Right lobe of liver (tissue), 4 donors: ENCODE results near the gene DIDO1.

ENCODE experiments used
- CTCF ChIP-seq, 4 donors: fragments of 200-600 bp in 3 of 4; fragments of 450-650 bp in 1 of 4; IDR thresholded peaks; one replicate each; pipeline versions ENCODE4 v1.5.1 to v1.8.0; 2016 to 2022; ENCODE audit warnings: antibody characterized with exemption in 4 of 4, mild to moderate bottlenecking in 2 of 4
- POLR2A ChIP-seq: fragments of 450-650 bp; IDR thresholded peaks from one replicate; pipeline ENCODE4 v1.6.1; 2017; ENCODE audit warnings: antibody characterized with exemption, mild to moderate bottlenecking
- donor health status: DM: no; HTN: no; CAD: no.
- donor health status: DM: no; HTN: no; CAD: no.
- donor health status: DM: no; HTN: yes; CAD: no.

GRCh38 chr20:62969939-62970306, 43.6 kb upstream of the DIDO1 start:
- no peak for TF ChIP-seq POLR2A
- no peak for TF ChIP-seq CTCF (IDR thresholded peaks at IDR 0.05)
